SK-N-MC (cell line): ENCODE results near the gene SLC23A3.

Experiments
- EZH2 ChIP-seq: fragments of 200-600 bp; sonication (generic); IDR thresholded peaks from one replicate; pipeline ENCODE4 v1.6.1; 2017; ENCODE audit warnings: antibody characterized with exemption
- FOXP2 ChIP-seq: optimal IDR thresholded peaks from 2 replicates; pipeline ENCODE3; 2011; ENCODE audit warnings: mild to moderate bottlenecking, moderate library complexity; ENCODE audit not compliant: insufficient read depth; ENCODE audit errors: extremely low read length, control extremely low read depth
- POLR2AphosphoS5 ChIP-seq: IDR thresholded peaks from 2 replicates; pipeline ENCODE4 v1.6.1; 2012; ENCODE audit warnings: mild to moderate bottlenecking, low read depth, low read length, borderline replicate concordance

- no peak for TF ChIP-seq EZH2
- no peak for TF ChIP-seq POLR2AphosphoS5
- TF ChIP-seq FOXP2: no peak
Observed at GRCh38 chr2:219125225-219125885, 44.5 kb downstream of the SLC23A3 start.
